ENCODE results near the gene IRF2BP2.

GRCh38 chr1:234581063-234581714, 28.8 kb downstream of the IRF2BP2 start:
- TF ChIP-seq CTCF (IDR thresholded peaks at IDR 0.05) = no peak
- no peak for TF ChIP-seq POLR2AphosphoS2 (conservative IDR thresholded peaks at IDR 0.05; ENCODE audit: low read length)
- no peak for TF ChIP-seq JUNB (IDR thresholded peaks at IDR 0.05)
- no peak for TF ChIP-seq EP300 (IDR thresholded peaks at IDR 0.05)
- TF ChIP-seq CBX8 (IDR thresholded peaks at IDR 0.05) = no peak
- no peak for TF ChIP-seq PBX3 (IDR thresholded peaks at IDR 0.05)
- no peak for TF ChIP-seq RNF2 (IDR thresholded peaks at IDR 0.05; ENCODE audit: borderline replicate concordance, low read depth)
- no peak for TF ChIP-seq ZSCAN20 (CRISPR knock-in tag; IDR thresholded peaks at IDR 0.05)
- no peak for TF ChIP-seq MAFK (IDR thresholded peaks at IDR 0.05; ENCODE audit: partially characterized antibody)

All from A549 (cell line).